Activated CD4-positive, CD25-positive, alpha-beta regulatory T cell treated with anti-CD3 and anti-CD28 coated beads, Interleukin-2, amount 50 U/mL, for 72 hours (primary cell): ENCODE measurements around the gene BLOC1S1.

Experiments
- DNase-seq: peaks from one replicate; pipeline ENCODE4 v3.0.0; 2021

BLOC1S1 gene

GRCh38 chr12:55712700-55713415 lies 3.0 kb upstream of the BLOC1S1 start:
- no peak for DNase-seq

- no peak for DNase-seq
These were observed 2.1 kb upstream of the BLOC1S1 start for GRCh38 chr12:55713721-55714120.

GRCh38 chr12:55715169-55715764 lies 579 bp upstream of the BLOC1S1 start:
- no peak for DNase-seq

GRCh38 chr12:55716582-55716957 lies 724 bp downstream of the BLOC1S1 start:
- no peak for DNase-seq

GRCh38 chr12:55717011-55718007 lies 1.5 kb downstream of the BLOC1S1 start:
- no peak for DNase-seq

- DNase-seq: no peak
These were observed 2.2 kb downstream of the BLOC1S1 start for GRCh38 chr12:55718015-55718414.

GRCh38 chr12:55718624-55719275 lies 2.9 kb downstream of the BLOC1S1 start:
- DNase-seq: no peak

GRCh38 chr12:55719371-55719770 lies 3.5 kb downstream of the BLOC1S1 start:
- no peak for DNase-seq

- no peak for DNase-seq
These were observed 4.3 kb downstream of the BLOC1S1 start, which contains the start of gene RDH5 for GRCh38 chr12:55720071-55720564. Gene RDH5 (plus strand): TSS chr12:55720393. CDS start chr12:55721185, 792 bp downstream.

GRCh38 chr12:55720894-55721444 lies 5.1 kb downstream of the BLOC1S1 start:
- DNase-seq: no peak

GRCh38 chr12:55721601-55722213 lies 5.9 kb downstream of the BLOC1S1 start:
- no peak for DNase-seq

- no peak for DNase-seq
These were observed 7.1 kb downstream of the BLOC1S1 start for GRCh38 chr12:55722948-55723347.

GRCh38 chr12:55723516-55724225 lies 7.8 kb downstream of the BLOC1S1 start:
- no peak for DNase-seq

- DNase-seq: peak; percentile 50
These were observed 8.5 kb downstream of the BLOC1S1 start for GRCh38 chr12:55724226-55724939.

GRCh38 chr12:55724940-55725309 lies 9.1 kb downstream of the BLOC1S1 start:
- DNase-seq: no peak

- no peak for DNase-seq
These were observed 9.7 kb downstream of the BLOC1S1 start for GRCh38 chr12:55725556-55725955.

- DNase-seq: no peak
These were observed 11.1 kb downstream of the BLOC1S1 start for GRCh38 chr12:55726971-55727370.

- DNase-seq: no peak
These were observed 11.9 kb downstream of the BLOC1S1 start for GRCh38 chr12:55727643-55728185.

- no peak for DNase-seq
These were observed 12.5 kb downstream of the BLOC1S1 start for GRCh38 chr12:55728186-55728938.
